NCI-H1436 treated with DMSO at 0.1 percent for 48 hours (cell line): ENCODE data around the gene HENMT1.
A peak's percentile ranks its signal among the peaks of the same experiment; 100 is the strongest.

Source experiments
- DNase-seq: peaks from one replicate; lab custom pipeline; 2025; lab: John Stamatoyannopoulos, UW

The HENMT1 gene

DNA sequence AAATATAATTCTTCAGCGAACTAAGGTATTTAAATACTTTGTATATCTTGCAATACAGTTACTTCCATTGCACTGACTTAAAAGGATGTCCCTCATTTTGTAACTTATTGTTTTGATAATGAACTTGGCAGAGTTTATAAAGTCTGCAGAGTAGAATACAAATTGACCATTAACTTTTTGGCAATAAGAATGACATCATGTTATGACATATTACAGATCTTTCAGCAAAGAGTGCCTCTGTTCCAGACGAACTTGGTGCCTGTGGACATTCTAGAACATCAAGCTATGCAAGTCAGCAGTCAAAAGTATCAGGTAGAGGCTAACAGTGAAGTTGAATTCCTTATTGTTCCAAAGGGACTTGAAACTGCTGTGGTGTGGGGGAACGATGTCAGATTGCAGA lies 32.9 kb downstream of the HENMT1 start:
- no peak for DNase-seq

DNA sequence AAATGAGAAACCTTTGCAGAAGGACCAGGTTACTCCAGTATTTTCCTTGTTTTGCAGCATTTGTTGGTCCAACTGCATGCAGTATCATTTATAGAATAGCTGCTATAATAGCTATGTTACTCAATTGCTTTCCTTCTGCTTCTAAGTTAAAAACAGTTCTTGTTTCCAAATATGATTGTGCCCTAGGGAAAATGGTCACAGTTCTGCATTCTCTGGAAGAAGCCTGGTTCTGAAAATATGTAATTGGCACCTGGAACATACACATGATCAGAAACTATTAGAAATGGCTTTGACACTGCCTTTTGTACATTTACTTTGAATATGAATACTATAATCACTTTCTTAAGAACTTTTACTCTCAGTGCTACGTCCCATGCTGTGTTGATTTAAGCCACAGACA lies 33.6 kb downstream of the HENMT1 start:
- DNase-seq, result no peak

DNA sequence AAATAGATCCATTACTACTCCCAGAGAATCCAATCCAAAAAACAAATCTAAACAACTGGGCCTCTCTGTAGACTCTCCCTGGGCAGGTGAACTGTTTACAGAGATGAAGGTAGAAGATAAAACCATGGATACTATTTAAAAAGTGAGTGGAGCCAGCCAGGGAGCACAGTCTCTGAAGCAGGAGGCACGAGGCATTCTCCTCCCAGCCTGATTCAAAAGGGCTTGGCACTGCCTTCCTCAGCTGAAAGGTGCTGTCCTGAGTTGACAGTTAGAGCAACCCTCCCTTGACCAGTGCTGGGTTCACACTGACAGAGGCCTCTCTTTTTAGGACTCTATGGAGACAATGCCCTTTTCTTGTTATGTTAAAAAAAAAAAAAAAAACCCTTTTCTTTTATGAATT lies 36.8 kb downstream of the HENMT1 start:
- DNase-seq, result no peak

DNA sequence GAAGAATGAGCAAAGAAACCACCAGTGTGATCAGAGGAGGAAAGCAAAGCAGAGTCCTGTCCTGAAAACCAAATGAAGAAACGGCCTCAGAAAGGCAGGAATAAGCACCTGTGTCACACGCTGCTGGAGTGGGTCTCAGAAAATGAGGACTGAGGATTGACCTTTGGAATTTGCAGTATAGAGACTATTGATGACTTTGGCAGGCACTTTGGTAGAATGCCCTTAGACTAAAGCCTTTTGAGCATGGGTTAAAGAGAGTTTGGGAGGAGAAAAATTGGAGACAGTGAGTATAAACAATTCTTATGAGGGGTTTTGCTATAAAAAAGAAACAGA lies 43.2 kb downstream of the HENMT1 start:
- no peak for DNase-seq

DNA sequence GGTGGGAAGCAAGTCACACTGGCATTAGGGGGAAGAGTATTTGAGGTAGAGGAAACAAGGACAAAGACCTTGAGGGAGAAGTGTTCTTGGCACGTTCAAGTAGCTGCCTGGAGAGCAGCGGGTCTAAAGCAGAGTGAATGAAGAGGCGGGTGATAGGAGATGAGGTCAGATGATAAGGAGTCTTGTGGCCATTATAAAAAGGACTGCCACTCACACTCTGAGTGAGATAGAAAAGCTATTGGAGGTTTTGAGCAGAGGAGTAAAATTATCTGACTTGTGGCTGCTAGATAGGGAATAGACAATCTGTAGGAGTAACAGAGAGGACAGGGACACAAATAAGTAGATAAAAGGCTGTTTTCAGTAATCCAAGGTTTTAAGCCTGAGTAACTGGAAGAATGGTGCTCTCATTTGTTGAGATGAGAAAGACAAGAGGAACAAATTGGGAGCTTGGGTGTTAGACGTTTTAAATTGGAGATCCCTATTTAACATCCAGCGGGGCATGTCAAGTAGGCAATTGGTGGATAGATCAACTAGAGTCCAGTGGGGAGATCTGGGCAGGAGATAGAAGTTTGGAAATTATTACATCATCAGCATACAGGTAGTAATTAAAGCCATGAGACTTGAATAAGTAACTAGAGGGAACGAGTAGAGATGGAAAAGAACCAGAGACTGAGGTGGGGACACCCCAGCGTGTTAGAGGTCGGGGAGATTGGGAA lies 43.7 kb downstream of the HENMT1 start:
- no peak for DNase-seq

DNA sequence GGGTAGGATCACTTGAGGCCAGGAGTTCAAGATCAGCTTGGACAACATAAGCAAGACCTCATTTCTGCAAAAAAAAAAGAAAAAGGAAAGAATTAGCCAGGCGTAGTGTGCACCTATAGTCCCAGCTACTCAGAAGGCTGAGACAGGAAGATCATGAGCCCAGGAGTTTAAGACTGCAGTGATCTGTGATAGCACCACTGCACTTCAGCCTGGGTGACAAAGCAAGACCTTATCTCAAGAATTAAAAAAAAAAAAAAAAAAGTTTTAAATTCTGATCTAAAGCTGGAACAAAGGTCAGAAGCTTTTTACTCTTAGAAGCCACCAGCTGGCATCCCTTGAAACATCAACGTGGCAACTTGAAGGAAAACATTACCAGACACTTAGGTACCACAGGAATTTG lies 45.3 kb downstream of the HENMT1 start:
- DNase-seq, result no peak

DNA sequence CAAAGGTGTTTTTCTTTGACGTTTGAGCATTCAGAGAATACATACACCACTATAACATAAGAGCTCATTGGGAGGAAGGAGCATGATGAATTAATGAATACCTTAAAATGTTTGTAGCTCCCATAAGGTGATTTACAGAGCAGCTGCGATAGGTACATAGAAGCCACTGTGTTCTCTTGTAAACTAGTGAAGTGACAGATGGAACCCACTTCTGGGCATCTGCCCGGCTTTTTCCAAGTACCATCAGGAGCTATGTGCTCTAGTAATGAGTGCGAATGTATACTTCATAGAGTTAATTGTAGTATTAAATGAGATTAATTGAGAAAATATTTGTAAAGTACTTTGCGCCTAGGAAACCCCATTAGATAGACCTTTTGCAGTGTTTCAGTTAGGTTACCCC lies 48.4 kb downstream of the HENMT1 start:
- no peak for DNase-seq

DNA sequence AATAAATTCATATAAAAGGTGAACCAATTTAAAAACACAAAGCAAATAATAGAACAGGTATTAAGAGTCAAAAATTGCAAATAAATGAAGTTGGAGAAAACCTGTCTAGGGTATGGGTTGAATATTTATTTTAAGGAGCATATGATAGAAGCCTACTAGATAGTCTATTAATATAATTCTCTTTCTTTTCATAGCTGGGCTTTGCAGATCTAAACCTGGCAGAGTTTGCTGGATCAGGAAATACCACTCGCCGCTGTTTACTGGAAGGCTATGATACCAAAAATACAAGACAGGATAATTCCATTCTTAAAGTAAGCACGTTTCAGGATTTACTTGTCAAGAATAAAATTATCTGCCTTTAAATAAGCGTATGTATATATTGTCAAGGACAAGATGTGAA lies 48.9 kb downstream of the HENMT1 start:
- DNase-seq, result no peak

DNA sequence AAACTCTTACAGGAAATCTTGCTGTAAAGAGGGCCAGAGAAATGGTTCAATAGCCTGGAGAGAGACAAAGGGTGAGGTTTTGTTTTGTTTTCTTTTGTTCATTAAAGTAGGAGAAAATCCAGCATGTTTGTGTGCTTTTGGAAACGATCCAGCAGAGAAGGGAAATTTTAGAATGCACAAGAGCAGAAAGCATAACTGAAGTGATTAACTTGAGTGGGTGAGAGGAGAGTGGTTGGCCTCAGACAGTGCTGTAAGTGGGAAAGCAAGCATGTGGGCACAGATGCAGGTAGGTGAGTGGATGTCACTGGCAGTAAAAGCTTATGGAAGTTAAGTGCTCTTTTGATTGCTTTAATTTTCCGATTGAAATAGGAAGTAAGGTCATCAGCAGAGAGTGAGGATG lies 50.8 kb downstream of the HENMT1 start:
- DNase-seq, result peak; percentile 73

DNA sequence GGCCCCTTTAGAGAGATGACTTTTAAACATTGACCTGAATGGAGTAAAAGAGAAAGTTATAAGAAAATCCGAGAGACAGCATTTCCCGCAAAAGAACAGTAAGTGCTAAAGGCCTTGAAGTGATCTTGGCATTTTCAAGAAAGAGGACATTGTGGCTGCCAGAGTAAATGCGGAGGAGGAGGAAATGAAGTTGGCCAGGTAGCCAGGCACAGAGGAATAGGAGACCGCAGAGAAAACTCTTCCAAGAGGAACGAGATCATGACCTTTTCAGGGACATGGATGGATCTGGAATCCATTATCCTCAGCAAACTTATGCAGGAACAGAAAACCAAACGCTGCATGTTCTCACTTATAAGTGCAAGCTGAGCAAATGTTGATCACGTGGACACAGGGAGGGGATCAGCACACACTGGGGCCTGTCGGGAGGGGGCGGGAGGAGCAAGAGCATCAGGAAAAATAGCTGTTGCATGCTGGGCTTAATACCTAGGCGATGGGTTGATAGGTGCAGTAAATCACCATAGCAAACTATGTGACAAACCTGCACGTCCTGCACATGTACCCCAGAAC lies 51.3 kb downstream of the HENMT1 start:
- DNase-seq, result peak; percentile 61

DNA sequence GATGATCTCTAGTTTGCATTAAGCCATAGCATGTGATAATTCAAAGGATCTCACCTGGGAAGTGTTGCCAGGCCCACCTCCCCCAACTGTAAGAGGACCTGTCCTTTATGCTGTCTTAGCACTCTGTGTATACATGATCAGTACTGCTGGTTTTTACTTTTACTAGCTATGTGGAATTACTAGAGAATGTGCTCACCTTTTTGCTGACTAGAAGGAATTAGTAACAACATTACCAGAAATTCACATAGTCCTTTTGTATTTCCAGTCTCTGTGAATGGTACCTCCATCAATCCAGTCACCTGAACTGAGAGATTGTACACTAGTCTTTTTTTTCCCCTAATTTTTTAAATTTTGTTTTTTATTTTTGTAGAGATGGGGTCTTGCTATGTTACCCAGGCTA lies 54.4 kb downstream of the HENMT1 start:
- DNase-seq, result no peak

DNA sequence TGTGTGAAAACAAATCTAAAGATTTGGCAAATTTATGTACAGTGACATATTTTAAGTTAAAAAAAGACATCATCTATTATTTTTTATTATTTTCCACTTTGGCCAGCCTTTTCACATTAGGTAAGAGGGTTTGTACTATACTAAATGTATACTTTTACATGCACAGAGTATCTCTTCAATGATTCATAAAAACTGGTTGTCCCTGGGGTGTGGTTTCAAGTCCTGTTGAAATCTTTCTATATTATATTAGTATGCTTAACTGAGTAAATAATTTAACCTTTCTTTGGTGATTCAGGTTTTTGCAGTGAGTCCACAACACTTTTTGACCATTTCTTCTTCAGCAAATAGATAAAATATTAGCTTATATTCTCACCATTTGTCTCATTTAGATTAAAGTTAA lies 55.3 kb downstream of the HENMT1 start:
- DNase-seq, result no peak

DNA sequence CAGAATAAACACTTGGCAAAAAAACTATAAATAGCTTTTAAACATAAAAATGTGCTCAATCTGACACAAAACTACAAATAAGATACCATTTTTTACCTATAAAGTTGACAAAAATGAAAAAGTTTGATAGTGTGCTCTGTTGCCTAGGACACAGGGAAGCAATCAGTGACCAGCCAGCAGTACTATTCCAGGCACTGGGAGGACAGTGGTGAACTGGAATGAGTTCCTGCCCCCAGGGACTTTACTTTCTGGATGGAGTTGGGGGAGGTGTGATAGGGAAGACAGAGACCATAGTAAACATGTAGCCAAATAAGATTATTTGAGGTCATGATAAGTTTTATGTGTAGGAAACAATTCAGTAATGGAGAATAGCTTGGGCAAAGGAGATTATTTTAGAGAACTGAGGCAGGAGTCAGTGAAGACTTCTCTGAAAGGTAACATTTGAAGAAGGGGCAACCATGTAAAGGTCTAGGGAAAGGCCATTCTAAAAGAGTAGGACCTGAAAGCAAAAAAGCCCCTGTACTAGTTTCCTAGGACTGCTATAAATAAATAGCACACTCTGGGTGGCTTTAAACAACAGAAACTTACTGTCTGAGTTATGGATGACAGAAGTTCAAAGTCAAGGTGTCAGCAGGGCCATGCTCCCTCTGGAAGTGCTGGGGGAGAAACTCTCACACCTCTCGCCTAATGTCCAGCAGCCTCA lies 59.0 kb downstream of the HENMT1 start:
- no peak for DNase-seq

DNA sequence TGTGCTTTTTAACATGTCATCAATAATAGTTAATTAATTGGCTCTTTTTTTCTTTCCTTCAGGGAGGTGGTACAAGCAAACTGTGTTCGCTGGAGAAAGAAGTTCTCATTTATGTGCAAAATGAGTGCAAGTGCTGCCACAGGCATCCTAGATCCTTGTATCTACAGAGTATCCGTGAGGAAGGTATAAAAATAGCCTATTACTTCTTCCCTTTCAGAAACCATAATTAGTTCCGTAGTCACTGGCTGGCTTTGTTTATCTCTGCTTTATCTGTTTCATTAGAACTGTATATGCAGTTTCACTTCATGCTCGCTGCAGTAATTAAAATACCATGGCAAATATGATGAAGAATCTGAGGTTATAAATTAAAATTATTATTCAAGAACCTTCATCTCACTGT lies 60.4 kb downstream of the HENMT1 start:
- DNase-seq, result no peak

DNA sequence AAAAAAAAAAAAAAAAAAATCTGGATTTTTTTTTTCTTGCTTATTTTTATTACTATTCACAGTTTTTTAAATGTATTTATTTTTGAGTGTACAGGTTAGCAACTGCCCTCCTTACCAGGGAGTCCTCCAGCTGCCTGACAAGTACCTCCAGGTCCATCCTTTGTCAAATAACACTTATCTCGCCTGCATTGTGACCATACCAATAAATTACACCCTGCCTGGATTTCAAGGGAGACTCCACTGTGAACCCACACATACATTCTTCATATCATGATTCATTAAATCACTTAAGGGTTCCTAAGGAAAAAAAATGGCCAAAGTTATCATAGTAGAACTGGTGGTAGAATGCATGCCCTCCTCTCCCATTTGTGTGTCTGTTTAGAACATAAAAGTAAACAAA lies 62.6 kb downstream of the HENMT1 start:
- no peak for DNase-seq
